Fibroblast of the aortic adventitia (primary cell): ENCODE data around the gene PAAF1. TPM values are rescaled to one million over a fixed set of nuclear protein-coding genes. Genes with fewer than 3 reads are reported as not detected.

ENCODE experiments used
- DNase-seq: peaks from one replicate; pipeline ENCODE4 v3.0.0-alpha.2; 2010; ENCODE audit warnings: low read depth
- H3K4me3 ChIP-seq: 2 replicates; pipeline ENCODE4 v1.5.1; 2011; ENCODE audit warnings: low read depth, mild to moderate bottlenecking, control low read depth, low read length, moderate library complexity
- total RNA-seq: library from RNA; depleted of rRNA; stranded (reverse); fragments of >200 nt; gene quantifications from 2 replicates; pipeline ENCODE4 v1.2.3, GENCODE V29; 2012; ENCODE audit warnings: low replicate concordance
- TF ChIP-seq, protein P1 (sequence below): IDR thresholded peaks from 2 replicates; pipeline ENCODE4 v1.5.1; 2011; ENCODE audit warnings: mild to moderate bottlenecking, low read length, control low read depth, inconsistent platforms; ENCODE audit not compliant: insufficient read depth

Gene PAAF1
- total RNA-seq, 1 donor = 11.1 TPM

DNA sequence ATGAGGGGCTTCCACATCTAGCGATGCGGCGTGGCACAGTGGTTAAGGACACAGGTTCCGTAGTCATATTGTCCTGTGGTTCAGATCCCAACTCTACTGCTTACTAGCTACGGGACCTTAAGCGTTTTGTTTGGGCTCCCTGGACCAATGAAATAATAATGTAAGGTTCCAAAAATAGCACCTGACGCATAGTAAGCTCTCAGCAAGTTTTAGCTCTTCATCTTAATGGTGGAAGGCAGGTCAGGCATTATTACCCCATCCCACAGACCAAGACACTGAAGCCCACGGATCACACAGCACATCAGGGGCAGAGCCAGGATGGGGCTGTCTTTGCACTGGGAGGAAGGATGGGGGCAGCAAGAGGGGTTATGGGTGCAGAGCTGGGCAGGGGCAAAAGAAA is 87.1 kb downstream of the PAAF1 start:
- H3K4me3 ChIP-seq = no peak overlapping the region
- no peak for DNase-seq
- TF ChIP-seq, protein P1, sequence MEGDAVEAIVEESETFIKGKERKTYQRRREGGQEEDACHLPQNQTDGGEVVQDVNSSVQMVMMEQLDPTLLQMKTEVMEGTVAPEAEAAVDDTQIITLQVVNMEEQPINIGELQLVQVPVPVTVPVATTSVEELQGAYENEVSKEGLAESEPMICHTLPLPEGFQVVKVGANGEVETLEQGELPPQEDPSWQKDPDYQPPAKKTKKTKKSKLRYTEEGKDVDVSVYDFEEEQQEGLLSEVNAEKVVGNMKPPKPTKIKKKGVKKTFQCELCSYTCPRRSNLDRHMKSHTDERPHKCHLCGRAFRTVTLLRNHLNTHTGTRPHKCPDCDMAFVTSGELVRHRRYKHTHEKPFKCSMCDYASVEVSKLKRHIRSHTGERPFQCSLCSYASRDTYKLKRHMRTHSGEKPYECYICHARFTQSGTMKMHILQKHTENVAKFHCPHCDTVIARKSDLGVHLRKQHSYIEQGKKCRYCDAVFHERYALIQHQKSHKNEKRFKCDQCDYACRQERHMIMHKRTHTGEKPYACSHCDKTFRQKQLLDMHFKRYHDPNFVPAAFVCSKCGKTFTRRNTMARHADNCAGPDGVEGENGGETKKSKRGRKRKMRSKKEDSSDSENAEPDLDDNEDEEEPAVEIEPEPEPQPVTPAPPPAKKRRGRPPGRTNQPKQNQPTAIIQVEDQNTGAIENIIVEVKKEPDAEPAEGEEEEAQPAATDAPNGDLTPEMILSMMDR = no peak

DNA sequence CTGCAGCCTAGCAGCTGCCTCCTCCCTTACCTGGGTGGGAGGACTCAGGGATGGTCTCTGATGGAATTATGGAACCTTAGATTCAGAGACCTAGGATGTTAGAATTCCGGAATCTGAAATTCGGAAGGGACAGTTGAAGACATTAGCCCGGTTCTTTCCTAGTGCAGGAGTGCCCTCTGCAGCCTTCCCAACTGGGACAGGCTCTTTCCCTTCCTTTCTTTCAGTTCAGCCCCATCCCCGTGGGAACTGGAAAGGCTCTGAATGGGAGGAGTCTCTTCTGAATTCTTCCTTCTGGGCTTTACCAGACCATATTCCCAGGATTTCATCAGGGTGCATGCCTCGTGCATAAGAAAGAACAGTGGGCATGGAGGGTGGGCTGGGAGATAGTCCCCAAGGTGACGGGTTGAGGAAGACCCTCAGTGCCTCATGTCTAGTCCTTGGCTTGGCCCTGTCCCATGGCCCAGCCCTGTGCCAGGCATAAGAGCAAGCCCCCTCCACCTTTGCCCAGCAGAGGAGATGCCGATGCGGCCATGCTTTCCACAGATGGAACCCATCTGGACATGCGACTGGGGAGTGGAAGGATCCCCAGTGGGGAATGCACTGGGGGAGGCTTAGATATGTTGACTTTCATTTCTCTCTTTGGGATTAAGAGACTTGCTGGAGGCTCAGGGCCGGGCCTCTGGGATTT is 88.4 kb downstream of the PAAF1 start:
- H3K4me3 ChIP-seq = no peak overlapping the region
- peak; percentile 31 for DNase-seq
- TF ChIP-seq, protein P1 = no peak

DNA sequence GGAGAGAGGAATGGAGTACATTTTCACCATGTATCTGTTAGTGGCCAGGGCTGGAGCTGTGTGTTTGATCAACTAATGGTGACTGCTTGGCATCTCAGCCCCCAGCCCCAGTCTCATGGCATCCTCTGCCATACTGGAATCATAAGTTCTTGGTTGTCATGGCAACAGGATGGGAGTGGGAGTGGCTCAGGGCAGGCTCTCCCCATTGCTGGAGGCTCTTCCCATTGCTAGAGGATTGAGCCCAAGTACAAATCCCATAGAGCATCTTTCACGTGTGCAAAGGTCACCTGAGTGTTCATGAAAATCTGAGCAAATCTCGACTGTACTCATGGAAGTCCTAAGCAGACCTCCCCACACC is 88.9 kb downstream of the PAAF1 start:
- DNase-seq = no peak
- TF ChIP-seq, protein P1 = no peak
- no peak overlapping the region for H3K4me3 ChIP-seq

DNA sequence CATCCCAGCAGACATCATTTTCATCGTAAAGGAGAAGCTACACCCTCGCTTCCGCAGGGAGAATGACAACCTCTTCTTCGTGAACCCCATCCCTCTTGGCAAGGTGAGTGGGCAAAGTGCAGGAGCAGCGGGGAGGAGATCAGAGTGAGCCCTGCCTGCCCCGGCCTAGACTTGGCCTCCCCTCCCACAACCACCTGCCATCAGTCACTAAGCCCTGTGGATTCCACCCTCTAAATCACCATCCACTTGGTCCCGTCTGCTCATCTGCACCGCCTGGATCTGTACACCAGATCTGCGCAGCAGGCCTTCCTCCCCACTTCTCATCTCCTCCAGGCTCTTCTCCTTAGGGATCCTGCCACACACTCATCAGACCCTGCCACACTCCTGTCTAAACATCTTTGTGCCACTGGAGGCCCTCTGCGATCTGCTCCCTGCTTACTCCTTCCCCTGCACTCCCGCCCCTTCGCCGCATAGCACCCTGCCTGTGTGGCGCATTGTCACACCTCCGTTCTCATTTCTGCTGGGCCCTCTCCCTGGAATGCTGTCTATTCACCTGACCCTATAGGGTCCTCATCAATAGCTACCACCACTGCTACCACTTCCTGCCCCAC is 91.7 kb downstream of the PAAF1 start:
- no peak overlapping the region for H3K4me3 ChIP-seq
- TF ChIP-seq, protein P1 = no peak

DNA sequence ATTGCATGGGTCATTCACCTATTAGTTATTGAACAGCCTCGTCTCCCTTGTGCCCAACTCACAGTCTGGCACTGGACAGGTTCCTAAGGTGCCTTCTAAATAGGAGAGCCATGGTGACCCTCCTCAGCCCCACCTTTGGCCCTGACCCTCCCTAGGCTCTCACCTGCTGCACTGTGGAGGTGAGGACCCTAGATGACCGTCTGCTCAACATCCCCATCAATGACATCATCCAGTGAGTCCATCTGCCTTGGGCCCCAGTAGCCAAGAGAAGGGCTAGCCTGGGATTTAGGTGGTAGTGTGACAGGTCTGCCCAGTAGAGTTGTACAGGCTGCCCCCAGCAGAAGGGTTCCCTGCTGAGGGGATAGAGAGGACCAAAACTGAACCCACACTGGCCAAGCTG is 92.3 kb downstream of the PAAF1 start:
- DNase-seq = no peak
- TF ChIP-seq, protein P1 = no peak
- no peak overlapping the region for H3K4me3 ChIP-seq

More for the DNA sequence above, 91.7 kb downstream of the PAAF1 start:
- no peak for DNase-seq

DNA sequence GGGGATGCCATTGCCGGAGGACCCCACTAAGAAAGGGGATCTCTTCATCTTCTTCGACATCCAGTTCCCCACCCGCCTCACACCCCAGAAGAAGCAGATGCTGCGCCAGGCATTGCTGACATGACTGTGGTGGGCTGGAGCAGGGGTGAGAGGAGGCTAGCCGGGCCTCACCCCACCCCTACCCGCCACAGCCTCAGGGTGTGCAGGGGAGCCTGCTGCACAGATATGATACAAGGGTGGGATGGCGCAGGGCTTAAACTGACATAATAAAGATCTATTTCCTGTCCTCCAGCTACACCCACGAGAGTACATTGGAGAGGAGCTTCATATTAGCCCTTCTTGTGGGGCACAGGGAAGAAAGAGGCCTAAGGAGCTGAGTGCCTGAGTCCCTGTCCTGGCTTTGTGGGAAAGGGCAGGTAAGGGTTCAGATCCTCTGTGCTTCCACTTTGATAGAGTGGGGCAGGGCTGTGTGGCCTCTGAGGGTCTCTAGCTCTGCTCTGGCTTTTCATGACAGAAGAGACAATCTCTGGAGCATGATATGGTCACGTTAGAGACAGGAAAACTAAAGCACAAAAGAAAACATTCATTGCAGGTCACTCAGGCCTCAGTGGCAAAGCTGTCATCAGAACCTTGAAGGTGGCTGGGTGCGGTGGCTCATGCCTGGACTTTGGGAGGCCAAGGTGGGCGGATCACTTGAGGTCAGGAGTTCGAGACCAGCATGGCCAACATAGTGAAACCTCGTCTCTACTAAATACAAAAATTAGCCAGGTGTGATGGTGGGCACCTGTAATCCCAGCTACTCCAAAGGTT is 93.4 kb downstream of the PAAF1 start:
- TF ChIP-seq, protein P1 = no peak
- H3K4me3 ChIP-seq = no peak overlapping the region
- DNase-seq = no peak
